A673 (cell line): Measurements from ENCODE around the gene CWC22.

ENCODE experiments used
- EZH2 ChIP-seq: fragments of 200-600 bp; sonication (generic); IDR thresholded peaks from 2 replicates; pipeline ENCODE4 v1.6.1; 2017; ENCODE audit warnings: borderline replicate concordance, low read depth, mild to moderate bottlenecking, mixed read lengths, antibody characterized with exemption, low read length; ENCODE audit not compliant: poor library complexity, severe bottlenecking
- TF ChIP-seq, protein P1 (sequence below): fragments of 300-800, 200-600 bp; sonication (generic); conservative IDR thresholded peaks from 2 replicates; pipeline ENCODE4 v1.5.1; 2017; ENCODE audit warnings: low read depth, mild to moderate bottlenecking, antibody characterized with exemption, low read length, moderate library complexity, mixed read lengths

GRCh38 chr2:180038997-180039396 lies 31.9 kb upstream of the CWC22 start:
- TF ChIP-seq, protein P1, sequence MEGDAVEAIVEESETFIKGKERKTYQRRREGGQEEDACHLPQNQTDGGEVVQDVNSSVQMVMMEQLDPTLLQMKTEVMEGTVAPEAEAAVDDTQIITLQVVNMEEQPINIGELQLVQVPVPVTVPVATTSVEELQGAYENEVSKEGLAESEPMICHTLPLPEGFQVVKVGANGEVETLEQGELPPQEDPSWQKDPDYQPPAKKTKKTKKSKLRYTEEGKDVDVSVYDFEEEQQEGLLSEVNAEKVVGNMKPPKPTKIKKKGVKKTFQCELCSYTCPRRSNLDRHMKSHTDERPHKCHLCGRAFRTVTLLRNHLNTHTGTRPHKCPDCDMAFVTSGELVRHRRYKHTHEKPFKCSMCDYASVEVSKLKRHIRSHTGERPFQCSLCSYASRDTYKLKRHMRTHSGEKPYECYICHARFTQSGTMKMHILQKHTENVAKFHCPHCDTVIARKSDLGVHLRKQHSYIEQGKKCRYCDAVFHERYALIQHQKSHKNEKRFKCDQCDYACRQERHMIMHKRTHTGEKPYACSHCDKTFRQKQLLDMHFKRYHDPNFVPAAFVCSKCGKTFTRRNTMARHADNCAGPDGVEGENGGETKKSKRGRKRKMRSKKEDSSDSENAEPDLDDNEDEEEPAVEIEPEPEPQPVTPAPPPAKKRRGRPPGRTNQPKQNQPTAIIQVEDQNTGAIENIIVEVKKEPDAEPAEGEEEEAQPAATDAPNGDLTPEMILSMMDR: no peak
- no peak for TF ChIP-seq EZH2
